IPS DF 4.7 (cell line): Measurements from ENCODE around the gene KIAA1328.
"Not testable (repeated sequence)": the region's sequence is repeated elsewhere in the genome, so short reads cannot be mapped to it uniquely, and the experiment has no call there.

ENCODE experiments used
- DNase-seq: peaks from one replicate; pipeline ENCODE4 v3.0.0-alpha.2; 2013; ENCODE audit warnings: low spot score; ENCODE audit errors: extremely low read depth

Gene KIAA1328

DNA sequence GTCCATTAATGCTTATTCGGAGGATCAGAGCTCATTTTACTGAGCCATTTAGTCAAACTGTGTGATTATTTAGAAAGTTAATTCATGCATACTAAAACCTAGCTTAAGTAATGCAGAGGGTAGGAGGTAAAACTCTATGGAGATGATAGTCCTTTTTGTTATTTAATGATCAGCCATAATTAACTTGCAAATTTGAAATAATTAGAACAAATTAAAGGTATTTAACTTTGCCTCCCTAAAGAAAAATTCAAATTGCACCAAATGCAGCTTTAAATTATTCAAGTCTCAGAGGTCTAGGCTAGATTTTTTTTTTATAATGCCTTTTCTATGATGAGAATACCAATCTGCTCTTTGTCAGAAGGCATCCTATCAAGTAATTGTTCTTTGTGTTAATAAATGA, 310.9 kb downstream of the KIAA1328 start:
- DNase-seq, result no peak

DNA sequence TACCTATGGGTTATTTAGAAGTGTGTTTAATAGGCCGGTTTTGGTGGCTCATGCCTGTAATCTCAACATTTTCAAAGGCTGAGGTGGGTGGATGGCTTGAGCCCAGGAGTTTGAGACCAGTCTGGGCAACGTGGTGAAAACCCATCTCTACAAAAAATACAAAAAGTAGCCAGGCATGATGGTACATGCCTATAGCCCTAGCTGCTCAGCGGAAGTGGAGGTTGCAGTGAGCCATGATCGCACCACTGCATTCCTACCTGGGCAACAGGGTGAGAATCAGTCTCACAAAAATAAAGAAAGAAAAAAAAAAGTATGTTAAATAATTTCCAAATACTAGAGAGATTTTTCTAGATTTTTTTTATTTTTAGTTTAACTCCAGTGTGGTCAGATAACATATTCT, 316.0 kb downstream of the KIAA1328 start:
- DNase-seq, result no peak

DNA sequence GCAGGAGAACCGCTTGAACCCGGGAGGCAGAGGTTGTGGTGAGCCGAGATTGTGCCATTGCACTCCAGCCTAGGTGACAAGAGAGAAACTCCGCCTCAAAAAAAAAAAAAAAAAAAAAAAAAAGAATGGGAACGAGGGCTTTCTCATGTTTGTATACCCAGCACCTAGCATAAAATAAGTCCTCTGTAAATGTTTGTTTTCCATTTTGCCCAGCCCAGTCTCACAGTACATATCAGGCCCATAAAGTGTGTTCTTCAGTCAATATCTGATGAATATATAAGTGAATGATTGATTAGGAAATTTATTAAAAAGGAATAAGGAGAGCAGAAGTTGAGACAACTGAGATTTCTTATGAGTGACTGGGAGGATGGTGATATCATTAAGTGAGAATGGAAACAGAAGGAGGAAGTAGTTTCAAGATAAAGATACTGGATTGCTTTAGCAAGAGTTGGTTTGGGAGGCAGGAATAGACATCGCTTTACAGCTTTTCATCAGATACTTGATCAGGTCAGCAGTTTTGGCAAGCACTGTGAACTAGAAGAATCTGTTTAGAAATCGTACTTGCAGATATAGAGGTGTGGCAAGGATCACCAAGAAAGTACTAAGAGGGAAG, 327.5 kb downstream of the KIAA1328 start:
- no peak for DNase-seq

DNA sequence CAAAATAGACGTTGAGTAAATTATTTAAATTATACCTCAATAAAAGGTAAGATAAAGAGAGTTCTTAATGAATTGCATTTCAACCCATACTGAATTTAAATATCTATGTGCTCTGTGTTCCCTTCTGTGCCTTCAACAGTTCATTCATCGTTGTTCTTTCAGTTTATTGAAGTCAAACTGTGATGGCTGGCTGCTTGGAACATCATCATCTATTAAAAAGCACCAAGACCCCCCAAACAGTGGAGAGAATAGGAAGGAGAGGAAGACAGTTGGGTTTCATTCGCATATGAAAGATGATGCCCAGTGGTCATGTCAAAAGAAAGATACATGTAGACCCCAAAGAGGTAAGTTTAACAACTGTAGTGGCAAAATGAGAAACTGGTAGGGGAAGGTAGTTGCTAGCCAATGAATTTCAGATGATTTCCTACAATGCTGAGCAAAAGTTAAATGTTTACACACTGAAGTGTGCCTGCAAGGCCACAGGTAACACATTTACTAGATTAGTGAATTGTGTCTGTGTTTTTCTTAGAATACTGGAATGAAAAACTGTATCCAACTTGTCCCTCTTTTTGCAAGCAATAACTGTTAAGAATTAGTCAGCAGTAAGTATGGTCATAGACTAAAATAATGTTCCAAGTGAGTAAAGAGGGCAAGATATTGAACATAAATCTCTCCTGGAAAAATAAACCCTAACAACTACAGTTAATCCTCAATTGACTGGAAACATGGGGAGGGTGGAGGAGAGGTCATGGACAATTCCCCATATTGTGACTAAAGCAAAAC, 331.3 kb downstream of the KIAA1328 start:
- DNase-seq, result no peak

DNA sequence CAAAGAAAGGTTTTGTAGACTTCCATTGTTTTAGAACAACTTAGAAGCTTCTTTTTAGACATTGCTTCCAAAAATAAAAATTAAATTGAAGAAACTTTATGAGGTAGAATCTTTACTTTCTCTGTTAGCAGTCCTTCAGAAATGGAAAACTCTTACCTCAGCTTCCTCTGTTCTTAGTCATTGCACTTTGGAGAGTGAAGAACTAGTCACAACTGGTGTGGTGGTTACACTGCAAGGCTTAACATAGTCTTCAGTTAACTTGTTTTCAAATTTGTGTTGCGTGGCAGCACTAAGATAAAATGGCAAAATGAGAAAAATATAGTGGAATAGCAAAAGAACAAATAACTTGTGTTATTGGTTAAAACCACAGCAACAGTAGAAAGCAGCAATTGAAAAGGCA, 332.6 kb downstream of the KIAA1328 start:
- no peak for DNase-seq

DNA sequence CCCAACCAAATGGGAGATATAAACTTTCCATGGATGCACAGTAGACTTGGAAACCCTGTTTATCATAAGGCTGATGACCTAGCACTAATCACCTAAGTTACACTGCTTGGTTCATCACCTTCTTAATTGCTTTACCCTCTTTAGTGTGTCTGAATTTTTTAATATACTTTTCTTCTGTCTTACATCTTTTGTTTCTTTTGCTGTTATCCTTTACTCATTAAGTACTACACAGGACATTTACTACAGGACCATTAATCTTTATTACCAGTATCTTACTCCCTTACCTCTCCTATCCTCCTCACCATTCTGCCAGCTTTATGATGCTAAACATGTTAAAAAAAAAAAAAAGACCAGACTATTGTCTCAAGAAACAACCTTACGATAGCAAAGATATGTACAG, 333.6 kb downstream of the KIAA1328 start:
- no peak for DNase-seq

DNA sequence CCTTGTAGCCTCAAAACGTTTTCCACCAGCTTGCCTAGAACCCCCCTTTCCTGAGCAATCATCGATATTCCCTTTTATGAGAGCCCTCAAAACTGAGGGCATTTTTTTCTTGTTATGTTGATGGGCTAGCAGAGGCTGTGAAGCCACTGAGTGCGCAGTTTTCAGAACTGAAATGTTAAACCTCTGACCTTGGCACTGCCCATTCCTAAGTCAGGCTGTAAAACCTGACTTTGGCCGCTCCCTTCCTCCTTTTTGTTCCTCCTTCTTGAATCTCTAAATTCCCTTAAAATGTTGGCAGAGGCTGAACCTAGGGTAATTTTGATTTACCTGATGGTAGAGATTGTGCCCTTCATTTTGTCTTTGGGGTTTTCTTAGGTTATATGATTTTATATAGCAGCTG, 334.2 kb downstream of the KIAA1328 start:
- DNase-seq, result no peak

DNA sequence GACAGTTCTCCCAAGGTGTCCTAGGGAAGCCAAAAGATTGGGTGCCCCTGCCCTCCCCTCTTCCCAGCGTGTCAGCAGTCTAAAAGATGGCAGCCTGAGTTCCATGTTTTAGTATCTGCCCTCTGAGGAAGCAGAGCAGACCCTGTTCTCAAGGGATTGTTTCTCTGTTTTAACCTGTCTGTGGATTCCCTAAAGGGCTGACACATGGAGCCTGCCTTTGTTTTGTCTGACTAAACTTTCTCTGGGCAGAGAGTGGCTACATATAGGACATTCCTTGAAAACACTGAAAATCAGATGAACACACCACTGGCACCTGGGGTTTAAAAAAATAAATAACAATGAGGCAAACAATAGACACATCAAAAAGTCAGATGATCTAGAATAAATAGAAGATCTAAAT, 337.6 kb downstream of the KIAA1328 start:
- DNase-seq, result no peak

DNA sequence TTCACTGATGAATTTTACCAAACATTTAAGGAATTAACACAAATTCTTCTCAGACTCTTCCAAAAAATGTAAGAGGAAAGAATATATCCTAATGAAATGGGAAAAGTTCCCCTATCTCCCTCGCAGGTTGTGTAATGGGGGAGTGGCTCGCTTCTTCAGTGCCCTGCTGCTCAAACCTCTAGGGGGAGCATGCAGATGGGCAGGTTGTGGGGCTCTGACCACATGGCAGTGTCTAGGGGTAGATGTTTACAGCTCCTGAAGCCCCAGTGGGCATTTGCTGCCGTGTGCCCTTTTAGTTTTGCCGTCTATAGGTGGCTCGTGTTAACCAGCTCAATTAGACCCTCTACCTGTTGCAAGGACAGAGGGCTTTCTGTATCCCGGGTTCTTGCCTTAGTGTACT, 338.0 kb downstream of the KIAA1328 start:
- not testable (repeated sequence) for DNase-seq

DNA sequence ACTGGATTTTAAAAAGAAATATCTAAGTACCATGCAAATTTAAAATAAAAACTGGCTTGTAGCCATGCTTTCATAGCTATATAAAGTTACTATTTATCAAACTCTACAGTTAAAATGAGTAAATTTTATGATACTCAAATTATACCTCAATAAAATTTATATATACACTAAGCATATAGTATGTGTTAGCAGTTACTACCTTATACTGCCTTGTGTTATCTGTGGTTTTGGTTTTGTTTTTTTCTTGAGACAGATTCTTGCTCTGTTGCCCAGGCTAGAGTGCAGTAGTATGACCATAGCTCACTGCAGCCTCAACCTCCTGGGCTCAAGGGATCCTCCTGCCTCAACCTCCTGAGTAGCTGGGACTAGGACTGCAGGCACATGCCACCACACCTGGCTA, 342.1 kb downstream of the KIAA1328 start:
- no peak for DNase-seq

DNA sequence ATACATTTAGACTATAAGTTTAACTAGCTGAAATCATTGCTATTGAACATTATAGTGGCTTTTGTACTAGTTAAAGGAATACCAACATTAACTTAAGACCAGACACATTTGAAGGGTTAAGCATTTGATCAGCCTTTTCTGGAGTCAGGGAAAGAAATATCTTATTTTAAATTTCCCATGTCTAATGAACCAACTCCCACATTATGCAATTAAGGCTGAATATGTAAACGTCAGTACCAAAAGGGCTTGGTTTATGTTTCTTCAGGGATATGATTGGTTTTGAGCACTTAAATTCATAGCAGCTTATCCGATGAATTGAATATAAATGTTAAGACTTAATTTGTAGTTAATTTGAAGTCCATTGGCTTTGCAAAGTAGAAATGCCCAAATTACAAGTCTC, 344.5 kb downstream of the KIAA1328 start:
- no peak for DNase-seq

DNA sequence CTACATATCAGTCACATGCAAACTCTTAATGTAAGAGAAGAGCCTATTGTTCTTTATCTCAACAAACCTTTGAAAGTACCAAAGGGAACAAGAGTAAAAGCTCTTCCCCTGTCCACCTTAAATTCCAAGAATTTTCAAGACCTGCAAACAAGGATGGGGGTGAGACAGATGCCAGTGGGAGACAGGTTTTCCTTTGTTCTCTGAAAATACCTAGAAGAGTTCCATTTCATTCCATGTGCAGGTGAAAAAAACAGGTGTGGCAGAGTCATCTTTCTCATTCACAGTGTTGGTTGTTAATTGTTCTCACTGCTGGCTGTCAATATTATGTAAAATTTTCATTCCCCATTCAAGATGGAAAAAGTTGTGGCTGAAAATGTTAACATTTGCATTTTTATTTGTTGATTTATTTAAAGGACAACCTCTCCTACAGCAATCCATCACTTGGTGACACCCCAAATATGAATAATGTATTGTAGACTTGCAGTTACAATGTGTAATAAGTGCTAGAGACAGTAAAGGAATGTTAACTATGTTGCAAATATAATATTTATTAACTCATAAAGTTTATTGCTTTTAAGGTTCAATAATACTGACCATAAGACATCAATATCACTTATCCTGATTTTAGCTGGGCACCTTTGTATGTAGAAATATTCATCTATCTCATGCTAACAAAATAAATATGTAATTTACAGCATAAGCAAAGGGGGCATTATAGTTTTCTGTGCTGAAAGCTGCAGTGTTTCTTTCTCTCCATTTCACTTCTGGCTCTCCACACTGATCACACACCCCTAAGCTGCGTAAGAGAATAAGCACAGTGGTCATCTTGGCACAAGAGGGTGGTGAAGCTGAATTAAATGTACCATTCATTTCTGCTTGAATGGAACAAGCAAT, 347.0 kb downstream of the KIAA1328 start:
- DNase-seq, result no peak

DNA sequence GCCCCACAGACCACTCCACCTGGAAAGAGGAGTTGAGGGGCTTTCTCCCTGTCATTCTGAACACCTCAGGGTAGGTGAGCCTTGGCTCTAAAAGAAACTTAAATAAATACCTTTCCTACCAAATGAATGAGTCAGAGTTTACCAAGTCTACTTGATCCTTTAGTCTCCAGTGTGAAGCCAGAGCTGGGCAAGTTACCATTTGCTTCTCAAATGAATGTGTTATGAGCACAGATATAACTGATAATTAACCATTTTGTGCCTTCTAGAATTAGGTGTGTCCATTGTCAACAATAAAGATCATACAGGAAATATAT, 347.7 kb downstream of the KIAA1328 start:
- DNase-seq, result no peak

DNA sequence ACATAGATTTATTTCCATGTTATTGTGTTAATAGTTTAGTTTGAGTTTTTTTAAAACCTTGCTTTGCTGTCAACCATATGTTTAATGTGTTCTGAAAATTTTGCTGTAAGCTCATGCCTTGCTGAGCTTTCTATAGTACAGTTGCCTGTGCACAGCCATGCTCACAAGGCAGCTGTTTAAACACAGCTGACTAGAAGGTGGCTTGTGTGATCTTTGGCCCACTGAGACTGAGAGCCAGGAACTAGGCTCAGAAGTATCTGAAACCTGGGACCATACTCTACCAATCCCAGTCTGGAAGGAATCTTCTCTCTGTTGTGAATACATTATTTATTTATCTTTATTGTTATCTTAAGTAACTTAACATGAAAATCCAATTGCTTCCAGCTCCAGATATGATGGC, 350.5 kb downstream of the KIAA1328 start:
- DNase-seq, result no peak

DNA sequence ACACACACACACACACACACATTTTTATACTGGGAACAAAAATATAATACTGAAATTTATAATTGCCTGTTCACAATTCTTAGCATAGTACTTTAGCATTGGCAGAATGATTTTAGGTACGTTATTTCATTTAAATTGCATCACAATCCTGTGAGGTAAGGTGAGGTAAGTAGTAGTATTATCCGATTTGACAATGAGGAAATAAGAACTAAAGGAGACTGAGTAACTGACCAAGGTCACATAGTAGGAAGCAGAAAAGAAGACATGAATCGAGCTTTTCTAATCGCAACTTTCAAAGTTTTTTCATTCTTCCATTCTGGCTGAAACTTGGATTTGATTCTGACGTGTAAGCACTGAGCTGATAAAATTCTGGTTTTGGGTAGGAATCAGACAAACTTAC, 351.2 kb downstream of the KIAA1328 start:
- DNase-seq, result no peak

DNA sequence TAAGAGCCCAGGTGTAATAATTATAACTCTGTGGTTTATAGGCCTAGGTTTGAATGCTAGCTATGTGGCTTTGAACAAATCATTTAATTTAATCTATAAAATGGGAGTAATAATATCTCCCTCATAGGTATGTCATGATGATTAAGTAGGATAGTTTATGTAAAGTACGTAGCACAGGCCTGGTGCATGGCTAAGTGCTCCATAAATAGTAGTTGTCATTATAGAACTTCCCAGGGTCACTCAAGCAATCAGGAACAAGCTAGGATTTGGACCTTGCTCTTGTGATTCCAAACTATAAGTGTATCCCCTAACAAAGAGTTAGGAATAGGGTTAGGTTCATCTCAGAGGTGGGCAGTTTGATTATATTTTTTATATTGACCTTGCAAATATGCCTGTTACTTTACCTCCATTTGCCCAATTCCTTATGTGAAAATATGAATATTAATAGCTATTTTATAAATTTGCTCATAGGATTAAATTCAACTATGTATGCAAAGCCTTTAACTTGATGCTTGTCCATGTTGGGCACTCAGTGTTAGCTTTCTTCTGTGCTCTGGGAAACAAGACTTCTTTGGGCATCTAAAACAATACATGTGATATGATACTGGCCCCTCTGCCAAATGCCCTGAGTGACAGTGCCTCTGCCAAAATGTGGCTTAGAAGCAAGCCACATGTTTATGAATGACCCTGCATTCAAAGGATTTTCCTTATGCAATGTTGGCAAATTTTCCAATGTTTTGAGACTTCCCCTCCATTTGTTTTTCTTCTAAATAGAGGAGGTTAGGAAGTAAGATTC, 353.6 kb downstream of the KIAA1328 start:
- no peak for DNase-seq

DNA sequence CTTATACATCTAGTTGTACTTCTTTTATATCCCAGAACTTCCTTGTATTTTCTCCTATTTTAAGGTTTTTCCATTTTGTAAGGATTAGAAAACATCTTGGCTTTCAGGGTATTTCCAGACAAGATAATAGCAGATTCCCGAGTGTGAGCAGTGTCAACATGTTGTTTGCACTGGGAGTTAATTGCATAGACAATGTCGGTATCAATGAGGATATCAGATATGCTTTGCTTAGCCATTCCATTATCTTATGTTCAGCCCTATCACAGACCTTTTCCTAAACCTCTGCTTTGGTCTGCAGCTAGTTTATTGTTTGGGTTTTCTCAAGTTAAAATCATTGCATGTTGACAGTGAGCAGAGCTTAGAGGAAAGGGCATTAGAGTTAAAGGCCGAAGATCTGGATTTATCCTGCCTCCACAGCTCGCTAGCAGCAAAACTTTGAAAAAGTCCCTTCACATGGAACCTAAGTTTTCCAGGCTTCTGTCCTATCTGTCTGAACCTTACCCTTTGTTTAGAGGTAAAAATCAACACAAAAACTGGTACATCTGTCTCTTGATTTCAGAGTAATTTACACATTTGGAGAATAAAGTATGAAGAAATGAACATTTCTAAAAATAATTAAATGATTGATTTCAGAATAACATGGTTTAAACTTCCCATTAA, 355.4 kb downstream of the KIAA1328 start:
- no peak for DNase-seq

DNA sequence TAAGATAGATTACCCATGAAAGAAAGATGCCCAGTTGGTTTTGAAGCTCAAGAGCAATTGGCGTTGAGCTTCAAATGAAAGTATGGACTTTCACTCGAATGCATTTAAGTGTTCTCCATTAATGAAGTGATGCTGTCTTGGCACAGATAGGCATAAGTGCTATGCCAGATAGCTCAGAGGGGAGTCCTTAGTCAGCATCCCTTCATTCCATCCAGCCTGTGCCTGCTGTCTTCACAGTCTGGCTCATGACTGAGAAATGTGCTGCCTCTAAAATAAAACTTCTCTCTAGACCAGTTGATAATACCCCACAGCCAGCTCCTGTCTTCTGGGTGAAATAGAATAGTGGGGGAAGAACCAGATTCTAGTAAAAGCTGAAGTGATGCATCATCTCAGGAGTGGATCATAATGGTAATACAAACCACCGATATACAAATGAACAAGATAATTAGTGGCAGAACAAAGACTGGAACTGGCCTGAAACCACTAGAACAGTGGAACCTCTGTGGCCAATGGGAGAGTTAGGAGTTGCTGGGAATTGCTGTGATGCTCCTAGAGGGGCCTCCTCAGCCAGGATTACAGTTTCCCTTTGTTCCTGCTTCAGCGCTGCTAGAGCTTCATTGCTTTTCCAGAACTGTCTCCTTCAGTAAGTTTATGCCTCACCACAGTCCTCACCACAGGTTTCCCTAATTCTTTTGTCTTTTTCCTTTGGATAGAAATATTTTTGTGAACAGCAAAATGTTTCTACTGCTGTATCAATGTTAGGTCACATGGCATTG, 359.3 kb downstream of the KIAA1328 start:
- DNase-seq, result no peak

DNA sequence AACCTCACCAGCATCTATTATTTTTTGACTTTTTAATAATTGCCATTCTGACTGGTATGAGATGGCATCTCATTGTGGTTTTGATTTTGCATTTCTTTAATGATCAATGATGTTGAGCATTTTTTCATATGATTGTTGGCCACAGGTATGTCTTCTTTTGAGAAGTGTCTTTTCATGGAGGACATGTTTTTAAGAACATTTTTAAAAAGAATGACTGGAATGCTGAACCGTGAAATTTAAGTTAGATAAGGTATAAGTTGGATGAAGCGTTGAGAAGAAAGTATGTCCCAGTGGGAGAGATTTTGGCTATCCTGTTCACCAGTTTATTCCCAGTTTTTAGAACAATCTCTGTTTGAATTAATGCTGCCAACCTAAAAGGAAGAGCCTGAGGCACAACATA, 370.8 kb downstream of the KIAA1328 start:
- DNase-seq, result no peak

DNA sequence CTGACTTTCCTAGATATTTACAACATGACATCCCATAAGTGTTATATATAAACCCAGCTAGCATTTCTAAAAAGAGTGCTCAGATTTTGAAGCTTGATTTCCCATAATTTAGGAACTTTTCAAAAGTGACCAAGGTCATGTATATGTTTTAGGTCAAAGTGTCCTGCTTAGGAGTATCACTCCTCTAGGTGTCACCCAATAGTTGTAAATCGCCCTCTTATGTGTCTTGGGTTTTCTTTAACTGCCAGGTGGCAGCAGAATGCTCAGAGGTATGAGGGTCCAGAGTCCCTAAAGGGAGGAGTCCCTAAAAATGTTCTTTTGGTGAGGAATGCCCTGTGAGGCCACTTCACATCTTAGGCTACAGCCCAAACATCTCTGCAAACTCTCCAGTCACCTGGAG, 378.4 kb downstream of the KIAA1328 start:
- no peak for DNase-seq
